ENCODE results near the gene SAMD4B. TPM values are rescaled to one million over a fixed set of nuclear protein-coding genes. Genes with fewer than 3 reads are reported as not detected.

SAMD4B gene
- total and polyA plus RNA-seq, 9 of the 15 experiments (the other 6 are each of a cell fraction or from before 2014, with no cell fraction given): 3.4 to 90.5 (median 38.0) TPM

- no TSS peak for BruUV-seq (replicated peaks)
- no peak for FAIRE-seq
- intact Hi-C loops (cut with micrococcal nuclease): no loop called here
- no peak for TF ChIP-seq COPS2 (conservative IDR thresholded peaks at IDR 0.05)
- TF ChIP-seq ZNF282 (CRISPR knock-in tag; IDR thresholded peaks at IDR 0.05): no peak
- no peak for TF ChIP-seq ZNF76 (CRISPR knock-in tag; IDR thresholded peaks at IDR 0.05; ENCODE audit: borderline replicate concordance)
- TF ChIP-seq POLR3A (IDR thresholded peaks at IDR 0.05; ENCODE audit: borderline replicate concordance, extremely low read depth, insufficient read depth, insufficient read length): no peak
- no peak for TF ChIP-seq HBP1 (CRISPR knock-in tag; IDR thresholded peaks at IDR 0.05)
- TF ChIP-seq ZFX (CRISPR knock-in tag; IDR thresholded peaks at IDR 0.05): no peak
- no peak for TF ChIP-seq ZNF280A (IDR thresholded peaks at IDR 0.05; ENCODE audit: low read depth, partially characterized antibody)
- TF ChIP-seq NFATC3 (IDR thresholded peaks at IDR 0.05): no peak
- TF ChIP-seq RBBP5 (IDR thresholded peaks at IDR 0.05; ENCODE audit: borderline replicate concordance, insufficient read depth, low read length, poor library complexity, severe bottlenecking): no peak
- TF ChIP-seq, protein P1, sequence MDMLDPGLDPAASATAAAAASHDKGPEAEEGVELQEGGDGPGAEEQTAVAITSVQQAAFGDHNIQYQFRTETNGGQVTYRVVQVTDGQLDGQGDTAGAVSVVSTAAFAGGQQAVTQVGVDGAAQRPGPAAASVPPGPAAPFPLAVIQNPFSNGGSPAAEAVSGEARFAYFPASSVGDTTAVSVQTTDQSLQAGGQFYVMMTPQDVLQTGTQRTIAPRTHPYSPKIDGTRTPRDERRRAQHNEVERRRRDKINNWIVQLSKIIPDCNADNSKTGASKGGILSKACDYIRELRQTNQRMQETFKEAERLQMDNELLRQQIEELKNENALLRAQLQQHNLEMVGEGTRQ (CRISPR knock-in tag; IDR thresholded peaks at IDR 0.05): no peak
- TF ChIP-seq RAD21 (CRISPR knock-in tag; conservative IDR thresholded peaks at IDR 0.05 in 1 of 2, IDR thresholded peaks at IDR 0.05 in 1 of 2): no peak
- TF ChIP-seq RAD51 (IDR thresholded peaks at IDR 0.05; ENCODE audit: borderline replicate concordance, low read depth): no peak
- TF ChIP-seq FOXP1 (CRISPR knock-in tag; IDR thresholded peaks at IDR 0.05): no peak
- TF ChIP-seq KDM2B (CRISPR knock-in tag; IDR thresholded peaks at IDR 0.05): no peak
- no peak for TF ChIP-seq SRF (CRISPR knock-in tag; IDR thresholded peaks at IDR 0.05)
- TF ChIP-seq NBN (IDR thresholded peaks at IDR 0.05; ENCODE audit: low read depth): no peak
- no peak for TF ChIP-seq RBM39 (optimal IDR thresholded peaks at IDR 0.05; ENCODE audit: low read depth, low read length)
- TF ChIP-seq PTTG1 (tag; IDR thresholded peaks at IDR 0.05; ENCODE audit: low read depth): no peak
- TF ChIP-seq POLR2A (conservative IDR thresholded peaks at IDR 0.05): 0 out of 2 replicates have a peak, but pooled peaks have one; percentile 25
- TF ChIP-seq SMARCB1 (IDR thresholded peaks at IDR 0.05; ENCODE audit: insufficient read length, low read depth): no peak
- TF ChIP-seq WHSC1 (IDR thresholded peaks at IDR 0.05; ENCODE audit: low read length): no peak
These were observed 83.5 kb downstream of the SAMD4B start for GRCh38 chr19:39425744-39426143.

More at GRCh38 chr19:39425744-39426143, 83.5 kb downstream of the SAMD4B start:
- Histone ChIP-seq H3K36me3 (ENCODE audit: control insufficient read depth, insufficient read depth, low read length) (peaks cover 18% of the 10 kb centered on the region; the same call in 1 of the 3 replicates), H3K27me3 (ENCODE audit: control insufficient read depth in 2 of 2, insufficient read depth in 2 of 2, low read length in 2 of 2) (no peaks in the 10 kb centered on the region), H3K27ac (ENCODE audit: extremely low read depth, low read depth, low read length) (no peak overlapping the region), H3K9me1 (ENCODE audit: control insufficient read depth, insufficient read depth, low read length) (no peaks in the 10 kb centered on the region), H3K4me1 (replicated peaks in 1 of 2; ENCODE audit: control insufficient read depth in 2 of 2, insufficient read depth in 2 of 2, low read length in 2 of 2) (peaks cover 3 to 17% of the 10 kb centered on the region in 2 experiments; a peak in 2 of 5 replicates), H3K79me2 (ENCODE audit: control insufficient read depth, insufficient read depth, low read length) (no peaks in the 10 kb centered on the region), H3K9ac (ENCODE audit: insufficient read depth in 1 of 2, low read depth in 2 of 2, low read length in 2 of 2) (no peak overlapping the region), H3K4me2 (ENCODE audit: insufficient read depth, low read length) (no peak overlapping the region), H3K4me3 (no peak overlapping the region), H3K9me3 (replicated peaks; ENCODE audit: control insufficient read depth, insufficient read depth, low read depth, low read length) (no peaks in the 10 kb centered on the region), H4K20me1 (replicated peaks; ENCODE audit: control insufficient read depth, insufficient read depth, low read length) (no peaks in the 10 kb centered on the region), H2AFZ (ENCODE audit: low read depth, low read length) (no peak overlapping the region)
- WGBS (ENCODE audit: insufficient coverage, low coverage, missing lambda C conversion rate): 63% methylated on average over 7 of the region's 7 CpGs
- in situ Hi-C loops (cut with MboI): no loop called here
- CTCF ChIA-PET (ENCODE audit: low intra/inter-chr PET ratio): no interaction called here
- ATAC-seq (no peak), DNase-seq (ENCODE audit: extremely low read depth in 1 of 4, low spot score in 3 of 4) (no peak)
- POLR2A ChIA-PET: interaction anchor here (0.8 to 9.1 kb wide), 2 partner anchors 8 to 34 kb away, joined by 3 to 141 read pairs; partner anchors contain the start of genes MED29 and RPS16

Data from K562 (cell line).